Nephron progenitor cell (in vitro differentiated cells): ENCODE results near the gene PTTG1IP2.
A peak's percentile ranks its signal among the peaks of the same experiment; 100 is the strongest.
"Not testable (repeated sequence)": the region's sequence is repeated elsewhere in the genome, so short reads cannot be mapped to it uniquely, and the experiment has no call there.

Experiments used
- DNase-seq: peaks from one replicate; pipeline ENCODE4 v3.0.0; 2021
- H3K27ac Mint-ChIP-seq: 2 replicates; pipeline ENCODE4 v1.8.0; 2021; ENCODE audit warnings: mild to moderate bottlenecking, moderate library complexity, mixed read lengths
- H3K27me3 Mint-ChIP-seq: 2 replicates; pipeline ENCODE4 v1.8.0; 2021; ENCODE audit warnings: mild to moderate bottlenecking, low read depth, mixed read lengths; ENCODE audit not compliant: poor library complexity
- H3K36me3 Mint-ChIP-seq: 2 replicates; pipeline ENCODE4 v1.8.0; 2021; ENCODE audit warnings: low read depth, mixed read lengths
- H3K4me1 Mint-ChIP-seq: 2 replicates; pipeline ENCODE4 v1.8.0; 2021; ENCODE audit warnings: mixed read lengths
- H3K4me3 Mint-ChIP-seq: 2 replicates; pipeline ENCODE4 v1.8.0; 2021; ENCODE audit warnings: mild to moderate bottlenecking, moderate library complexity, mixed read lengths
- H3K9me3 Mint-ChIP-seq: 2 replicates; pipeline ENCODE4 v1.8.0; 2021; ENCODE audit warnings: mild to moderate bottlenecking, moderate library complexity, mixed read lengths
- CTCF ChIP-seq: fragments of 200-600 bp; sonication (generic); IDR thresholded peaks from 2 replicates; pipeline ENCODE4 v1.5.0; 2021; ENCODE audit warnings: antibody characterized with exemption

PTTG1IP2 gene

GRCh38 chr7:90455163-90456030, 14.0 kb upstream of the PTTG1IP2 start:
- Mint-ChIP-seq H3K36me3 (no peaks in the 10 kb centered on the region), H3K9me3 (no peaks in the 10 kb centered on the region), H3K27me3 (no peaks in the 10 kb centered on the region), H3K4me3 (peak overlapping the region; percentile 76), H3K27ac (no peak overlapping the region), H3K4me1 (peaks cover 8% of the 10 kb centered on the region)
- peak; percentile 66 for TF ChIP-seq CTCF
- peak; percentile 7 for DNase-seq

- H3K4me1 Mint-ChIP-seq: peaks cover 8% of the 10 kb centered on the region
- H3K27me3 Mint-ChIP-seq: no peaks in the 10 kb centered on the region
- no peak for TF ChIP-seq CTCF
- H3K27ac Mint-ChIP-seq: no peak overlapping the region
- no peaks in the 10 kb centered on the region for H3K36me3 Mint-ChIP-seq
- H3K4me3 Mint-ChIP-seq: no peak overlapping the region
- H3K9me3 Mint-ChIP-seq: no peaks in the 10 kb centered on the region
- no peak for DNase-seq
These were observed 11.3 kb upstream of the PTTG1IP2 start for GRCh38 chr7:90458104-90458503.

- no peak overlapping the region for H3K4me3 Mint-ChIP-seq
- no peaks in the 10 kb centered on the region for H3K27me3 Mint-ChIP-seq
- peaks cover 11% of the 10 kb centered on the region for H3K9me3 Mint-ChIP-seq
- peaks cover under 1% of the 10 kb centered on the region for H3K36me3 Mint-ChIP-seq
- DNase-seq: no peak
- no peak for TF ChIP-seq CTCF
- no peak overlapping the region for H3K27ac Mint-ChIP-seq
- H3K4me1 Mint-ChIP-seq: peaks cover 8% of the 10 kb centered on the region
These were observed 9.6 kb upstream of the PTTG1IP2 start for GRCh38 chr7:90459888-90460287.

GRCh38 chr7:90461219-90461618, 8.2 kb upstream of the PTTG1IP2 start:
- no peak for TF ChIP-seq CTCF
- no peak for DNase-seq
- peaks cover 8% of the 10 kb centered on the region for H3K36me3 Mint-ChIP-seq

GRCh38 chr7:90463151-90463628, 6.2 kb upstream of the PTTG1IP2 start:
- H3K27ac Mint-ChIP-seq, H3K36me3 Mint-ChIP-seq, H3K4me3 Mint-ChIP-seq, DNase-seq, H3K27me3 Mint-ChIP-seq, H3K4me1 Mint-ChIP-seq: not testable (repeated sequence)
- peaks cover 22% of the 10 kb centered on the region for H3K9me3 Mint-ChIP-seq

More at GRCh38 chr7:90461219-90461618, 8.2 kb upstream of the PTTG1IP2 start:
- Mint-ChIP-seq H3K9me3 (peaks cover 22% of the 10 kb centered on the region), H3K4me1 (peaks cover 3% of the 10 kb centered on the region), H3K27me3 (peaks cover 2% of the 10 kb centered on the region), H3K27ac (peak overlapping the region; percentile 13), H3K4me3 (no peak overlapping the region)

- peaks cover 5% of the 10 kb centered on the region for H3K4me1 Mint-ChIP-seq
These were observed 3.6 kb upstream of the PTTG1IP2 start for GRCh38 chr7:90465816-90466215.

More at GRCh38 chr7:90465816-90466215, 3.6 kb upstream of the PTTG1IP2 start:
- DNase-seq: no peak
- H3K27me3 Mint-ChIP-seq: peaks cover 3% of the 10 kb centered on the region
- H3K4me3 Mint-ChIP-seq: no peak overlapping the region
- H3K9me3 Mint-ChIP-seq: peaks cover 22% of the 10 kb centered on the region
- no peak for TF ChIP-seq CTCF
- peaks cover 8% of the 10 kb centered on the region for H3K36me3 Mint-ChIP-seq
- no peak overlapping the region for H3K27ac Mint-ChIP-seq
